LNCAP (cell line): ENCODE data around the gene ZFYVE16.

ENCODE experiments used
- CTCF ChIP-seq: fragments of 450-650 bp; IDR thresholded peaks from 2 replicates; pipeline ENCODE4 v1.5.1; 2017; ENCODE audit warnings: mild to moderate bottlenecking

The ZFYVE16 gene

GRCh38 chr5:80504833-80505232 is 97.0 kb downstream of the ZFYVE16 start:
- no peak for TF ChIP-seq CTCF

GRCh38 chr5:80507663-80508062 is 99.8 kb downstream of the ZFYVE16 start:
- no peak for TF ChIP-seq CTCF

GRCh38 chr5:80508844-80509243 is 101.0 kb downstream of the ZFYVE16 start:
- no peak for TF ChIP-seq CTCF

- no peak for TF ChIP-seq CTCF
Measured at GRCh38 chr5:80509362-80509761, 101.5 kb downstream of the ZFYVE16 start.

- no peak for TF ChIP-seq CTCF
Measured at GRCh38 chr5:80516826-80517225, 109.0 kb downstream of the ZFYVE16 start.
